Breast epithelium (tissue), 3 donors: ENCODE results near the gene RNF39.

Source experiments
- POLR2AphosphoS5 ChIP-seq, 3 donors: sonication (generic); formaldehyde crosslinking; IDR thresholded peaks; one replicate each; pipeline ENCODE4 v1.6.1; 2017; ENCODE audit warnings: antibody characterized with exemption in 3 of 3
- TF ChIP-seq, protein P1 (sequence below), 3 donors: fragments of 450-650 bp; IDR thresholded peaks; one replicate each; pipeline ENCODE4 v1.5.1; 2016 to 2017; ENCODE audit warnings: antibody characterized with exemption in 3 of 3, mild to moderate bottlenecking in 3 of 3, moderate library complexity in 3 of 3

DNA sequence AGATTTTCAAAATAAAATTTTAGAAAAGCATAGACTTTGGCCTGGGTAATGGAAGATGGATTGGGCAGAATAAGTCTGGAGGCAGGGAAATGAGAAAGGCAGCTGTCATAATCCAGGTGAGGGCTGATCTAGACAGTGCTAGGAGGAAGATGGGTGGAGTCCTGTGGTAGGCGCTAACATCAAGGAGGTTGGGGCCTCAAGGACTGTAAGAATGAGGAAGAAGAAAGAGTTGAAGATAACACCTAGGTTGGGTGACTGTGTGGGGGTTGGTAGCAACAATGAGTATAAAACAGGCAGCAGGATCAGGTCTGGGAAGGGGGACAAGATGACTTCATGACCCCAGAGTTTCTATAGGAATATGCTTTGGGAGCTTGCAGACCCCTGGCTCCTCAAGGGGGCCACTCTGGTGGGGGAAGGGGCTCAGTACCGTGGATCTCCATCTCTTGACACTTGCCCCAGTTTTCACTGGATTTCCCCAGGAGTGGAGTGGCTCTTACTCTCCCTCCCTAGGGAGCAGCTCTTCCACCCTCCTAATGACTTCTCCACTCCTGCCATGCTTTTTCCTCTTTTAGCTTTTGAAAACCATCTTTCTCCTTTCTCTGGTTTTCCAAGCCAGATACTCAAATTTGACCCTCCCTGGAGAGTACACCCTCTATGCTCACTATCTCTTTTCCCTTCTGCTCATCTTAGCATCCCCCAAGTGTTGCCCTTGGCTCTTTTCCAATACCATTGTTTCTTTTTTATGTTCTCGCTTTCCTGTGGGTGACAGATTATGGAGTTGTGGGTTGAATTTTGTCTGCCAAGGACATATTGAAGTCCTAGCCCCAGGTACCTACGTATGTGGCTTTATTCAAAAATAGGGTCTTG, 22.6 kb upstream of the RNF39 start:
- TF ChIP-seq, protein P1, sequence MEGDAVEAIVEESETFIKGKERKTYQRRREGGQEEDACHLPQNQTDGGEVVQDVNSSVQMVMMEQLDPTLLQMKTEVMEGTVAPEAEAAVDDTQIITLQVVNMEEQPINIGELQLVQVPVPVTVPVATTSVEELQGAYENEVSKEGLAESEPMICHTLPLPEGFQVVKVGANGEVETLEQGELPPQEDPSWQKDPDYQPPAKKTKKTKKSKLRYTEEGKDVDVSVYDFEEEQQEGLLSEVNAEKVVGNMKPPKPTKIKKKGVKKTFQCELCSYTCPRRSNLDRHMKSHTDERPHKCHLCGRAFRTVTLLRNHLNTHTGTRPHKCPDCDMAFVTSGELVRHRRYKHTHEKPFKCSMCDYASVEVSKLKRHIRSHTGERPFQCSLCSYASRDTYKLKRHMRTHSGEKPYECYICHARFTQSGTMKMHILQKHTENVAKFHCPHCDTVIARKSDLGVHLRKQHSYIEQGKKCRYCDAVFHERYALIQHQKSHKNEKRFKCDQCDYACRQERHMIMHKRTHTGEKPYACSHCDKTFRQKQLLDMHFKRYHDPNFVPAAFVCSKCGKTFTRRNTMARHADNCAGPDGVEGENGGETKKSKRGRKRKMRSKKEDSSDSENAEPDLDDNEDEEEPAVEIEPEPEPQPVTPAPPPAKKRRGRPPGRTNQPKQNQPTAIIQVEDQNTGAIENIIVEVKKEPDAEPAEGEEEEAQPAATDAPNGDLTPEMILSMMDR (IDR thresholded peaks at IDR 0.05), result no peak
- no peak for TF ChIP-seq POLR2AphosphoS5 (IDR thresholded peaks at IDR 0.05)
